HL-60/S4 treated with retinoic acid at 250 ng/mL for 4 days and 3 days (cell line): ENCODE measurements around the gene JHY.

Source experiments
- in situ Hi-C: fragments of 300-500 bp; cut with MboI; formaldehyde crosslinking; loops from 2 replicates; pipeline ENCODE4 v1.7.0; 2022; ENCODE audit warnings: low sequenced_read_pairs

The JHY gene

DNA sequence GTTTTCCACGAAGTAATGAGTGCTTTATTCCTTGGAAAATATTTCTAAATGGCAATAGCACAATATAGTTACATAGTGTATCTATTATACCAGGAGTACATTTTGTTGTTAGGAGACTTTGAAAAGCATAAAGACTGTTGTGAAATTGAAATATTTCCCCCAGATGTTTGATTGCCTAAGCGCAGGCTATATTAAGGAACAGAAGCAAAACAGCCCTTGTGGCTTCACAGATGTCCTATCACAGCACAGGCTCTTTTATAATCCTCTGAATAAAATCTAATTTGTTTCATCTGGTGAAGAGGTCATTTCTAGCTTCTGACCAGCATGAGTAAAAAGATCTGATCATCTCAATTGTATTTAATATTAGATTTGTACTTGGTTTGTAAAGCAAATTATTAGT, 50.9 kb downstream of the JHY start:
- in situ Hi-C loops: no loop called here

DNA sequence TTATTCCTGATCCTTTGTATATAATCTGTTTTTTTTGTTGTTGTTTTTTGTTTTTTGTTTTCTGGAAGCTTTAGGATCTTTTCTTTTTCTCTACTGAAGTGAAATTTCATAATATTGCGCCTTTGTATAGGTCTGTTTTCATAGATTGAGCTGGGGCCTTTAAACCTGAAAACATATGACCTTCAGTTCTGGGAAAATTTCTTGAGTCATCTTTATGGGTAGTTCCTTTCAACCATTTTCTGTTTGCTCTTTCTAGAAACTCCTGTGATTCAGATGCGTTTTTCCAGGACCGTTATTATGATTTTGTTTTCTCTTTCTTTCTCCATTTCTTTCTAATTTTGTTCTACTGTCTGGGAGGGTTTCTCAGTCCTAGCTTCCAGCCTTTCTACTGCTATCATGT, 55.4 kb downstream of the JHY start:
- in situ Hi-C loops: no loop called here

- in situ Hi-C loops: no loop called here
Measured at GRCh38 chr11:122938557-122938956, 56.0 kb downstream of the JHY start.

DNA sequence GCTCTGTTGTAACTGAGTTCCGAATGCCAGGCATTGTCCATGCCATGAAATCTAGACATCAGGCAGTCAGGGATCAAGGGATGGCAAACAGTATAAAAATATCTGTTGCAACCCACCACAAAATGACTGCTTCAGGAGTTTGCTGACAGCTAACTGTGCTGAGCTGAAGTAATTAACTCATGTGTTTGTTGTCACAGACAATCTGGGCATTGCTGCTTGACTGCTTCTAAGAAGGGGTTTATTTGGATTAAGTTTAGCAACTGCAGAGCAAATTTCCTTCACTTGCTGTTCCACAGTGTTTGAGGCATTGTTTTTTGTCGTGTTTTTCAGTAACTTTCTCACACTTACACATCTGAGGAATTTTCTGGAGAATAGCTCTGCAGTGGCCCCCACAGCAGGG, 68.7 kb downstream of the JHY start:
- in situ Hi-C loops: no loop called here

GRCh38 chr11:122954455-122954854, 71.9 kb downstream of the JHY start:
- in situ Hi-C loops: no loop called here

DNA sequence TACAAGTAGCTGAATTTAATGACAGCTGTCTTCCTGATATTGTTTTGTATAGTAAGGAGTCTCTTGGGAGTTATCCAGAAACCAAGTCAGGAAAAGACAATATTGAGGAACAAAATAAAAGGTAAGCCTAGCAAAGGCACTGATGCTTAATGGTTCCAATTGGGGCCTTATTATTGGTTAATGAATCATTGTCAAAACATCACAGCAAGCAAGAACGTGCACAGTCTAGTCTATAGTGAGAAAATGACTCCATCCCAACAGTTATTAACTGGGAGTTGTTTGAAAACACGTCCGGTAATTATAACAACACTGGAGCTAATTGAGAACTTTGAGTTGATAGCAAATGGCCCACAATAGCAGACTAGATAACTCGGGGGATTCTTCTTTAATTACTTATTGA, 81.4 kb downstream of the JHY start:
- in situ Hi-C loops: no loop called here

DNA sequence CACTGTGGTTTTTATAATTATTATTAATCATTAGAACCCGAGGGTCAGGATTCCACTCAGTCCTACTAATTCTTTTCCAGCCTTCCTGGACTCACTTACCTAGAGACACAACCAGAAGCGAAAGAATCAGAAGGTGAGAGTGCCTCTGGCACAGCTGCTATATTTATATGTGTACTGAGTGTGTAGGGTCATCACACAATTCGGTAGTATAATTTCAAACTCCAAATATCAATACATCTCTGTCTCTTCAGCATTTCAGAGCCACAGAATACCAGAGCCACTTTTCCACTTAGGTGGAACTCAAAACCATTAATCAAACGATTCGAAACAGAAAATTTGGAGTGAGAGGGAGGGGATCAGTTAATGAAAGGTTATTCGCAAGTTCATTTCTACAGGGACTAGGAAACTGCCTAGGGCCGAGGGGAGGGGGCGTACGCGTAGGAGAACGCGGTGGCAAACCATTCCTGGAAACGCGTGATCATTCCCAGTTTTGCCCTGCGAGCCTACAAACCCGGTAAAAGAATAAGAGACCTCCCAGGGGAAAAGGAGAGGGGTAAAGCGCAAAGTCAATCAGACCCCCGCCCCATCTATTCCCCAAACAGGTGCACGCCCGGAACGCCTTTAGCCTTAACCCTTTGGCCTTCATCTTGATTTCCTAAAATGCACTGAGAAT, 93.6 kb downstream of the JHY start:
- in situ Hi-C loops: no loop called here

- in situ Hi-C loops: no loop called here
Measured at GRCh38 chr11:122976734-122977469, 94.3 kb downstream of the JHY start.

DNA sequence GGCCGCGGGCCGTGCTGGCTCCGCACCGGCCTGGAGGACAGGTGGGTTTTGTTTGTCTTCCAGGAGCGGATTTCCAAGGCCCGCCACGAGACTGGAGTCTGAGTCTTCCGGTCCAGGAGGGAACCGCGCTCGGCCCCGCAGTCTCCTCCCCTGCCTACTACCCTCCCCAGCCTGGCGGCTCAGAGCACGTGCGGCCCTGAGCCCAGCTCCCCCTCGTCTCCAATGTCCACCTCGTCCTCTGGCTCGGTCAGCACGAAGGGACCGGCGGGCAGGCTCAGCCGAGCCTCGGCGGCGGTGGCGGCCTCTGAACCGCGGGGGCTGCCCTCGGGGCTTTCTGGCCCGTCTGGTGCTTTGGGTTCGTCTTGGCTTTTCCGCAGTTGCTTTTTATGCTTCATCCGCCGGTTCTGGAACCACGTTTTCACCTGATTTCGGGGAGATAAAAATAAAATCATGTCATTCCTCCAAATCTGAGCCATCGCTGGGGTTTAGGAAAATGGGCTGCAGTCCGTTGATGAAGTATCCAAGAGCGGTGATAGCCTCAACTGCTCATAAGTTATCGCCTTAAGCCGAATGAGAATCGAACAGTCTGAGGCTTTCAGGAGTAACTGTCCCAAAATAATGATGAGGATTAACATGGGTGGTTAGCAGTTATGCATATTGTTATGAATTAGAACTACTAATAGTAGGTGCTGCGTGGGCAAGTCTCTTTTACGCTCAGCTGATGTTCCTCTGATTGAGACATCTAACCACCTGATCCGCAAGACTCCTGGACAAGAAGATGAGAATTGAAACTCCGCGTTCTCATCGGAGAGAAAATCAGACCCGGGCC, 95.1 kb downstream of the JHY start:
- in situ Hi-C loops: no loop called here

- in situ Hi-C loops: no loop called here
Measured at GRCh38 chr11:122978299-122978620, 95.7 kb downstream of the JHY start.

DNA sequence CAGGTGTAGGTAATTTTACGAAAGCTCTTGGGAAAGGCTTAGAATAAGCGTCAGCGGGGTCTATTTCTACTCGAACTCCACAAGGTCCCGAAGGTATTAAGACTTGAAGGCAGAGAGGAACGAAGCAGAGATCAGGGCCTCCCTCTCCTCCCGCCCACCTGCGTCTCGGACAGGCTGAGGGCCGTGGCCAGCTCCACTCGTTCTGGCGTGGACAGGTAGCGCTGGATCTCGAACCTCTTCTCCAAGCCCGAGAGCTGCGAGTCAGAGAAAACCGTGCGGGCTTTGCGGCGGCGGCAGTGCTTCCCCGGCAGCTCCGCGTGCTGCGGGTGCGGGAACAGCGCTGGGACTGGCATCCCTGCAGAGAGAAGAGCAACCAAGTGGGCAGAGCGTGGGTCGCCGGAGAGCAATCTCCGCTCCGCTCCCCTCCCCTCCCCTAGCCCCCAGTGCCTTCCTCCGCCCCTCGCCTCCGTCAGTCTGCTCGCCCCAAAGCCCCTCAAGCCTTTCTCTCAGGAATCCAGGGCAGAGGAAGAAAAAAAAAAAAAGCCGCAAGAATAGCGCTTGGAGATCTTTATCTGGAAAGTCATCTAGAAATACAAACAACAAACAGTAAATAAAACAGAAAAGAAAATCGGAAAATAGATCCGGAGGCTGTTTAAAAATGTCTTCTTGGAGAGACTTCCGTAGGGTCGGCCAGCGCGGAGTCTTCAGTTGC, 96.7 kb downstream of the JHY start:
- in situ Hi-C loops: no loop called here

DNA sequence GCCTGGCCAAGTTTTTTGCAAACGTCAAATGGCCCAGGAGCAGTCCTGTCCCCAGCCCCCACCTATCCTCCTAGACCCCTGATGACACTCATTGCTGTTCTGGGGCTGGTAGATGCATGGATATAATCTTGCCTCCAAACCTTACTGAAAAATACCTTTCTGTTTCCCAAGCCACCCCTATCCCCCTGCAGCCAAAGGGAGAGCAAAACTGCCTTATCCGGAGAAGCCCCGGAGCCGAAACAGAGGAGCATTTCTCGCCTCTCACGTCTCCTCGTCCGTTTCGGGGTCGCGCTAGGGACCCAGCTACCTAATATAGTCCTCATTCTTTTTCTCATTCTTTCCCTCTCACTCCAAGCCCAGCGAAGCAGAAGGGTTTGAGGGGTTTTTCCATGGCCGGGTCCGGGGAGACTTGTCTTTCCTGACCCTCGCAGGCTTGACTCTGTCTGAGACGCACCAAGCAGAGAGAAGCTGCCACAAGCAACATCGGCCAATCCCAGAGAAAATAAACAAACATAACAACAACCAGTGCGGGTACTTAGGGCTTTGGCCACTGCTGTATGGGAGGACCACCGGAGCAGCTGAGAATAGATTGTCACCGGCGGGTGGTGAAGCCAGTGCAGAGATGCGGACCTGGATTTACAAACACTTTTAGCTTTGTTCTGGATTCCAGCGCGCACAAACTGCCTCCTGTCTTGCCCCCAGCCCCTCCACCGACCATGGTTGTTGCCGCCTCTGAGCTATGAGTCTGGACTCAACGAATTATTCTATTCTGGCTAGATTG, 97.4 kb downstream of the JHY start:
- in situ Hi-C loops: no loop called here

- in situ Hi-C loops: no loop called here
Measured at GRCh38 chr11:122981388-122982264, 99.1 kb downstream of the JHY start, which contains the start of gene BSX. Gene BSX, minus strand, starts transcription at chr11:122981834. Its CDS starts 163 bp downstream, at chr11:122981671.

- in situ Hi-C loops: no loop called here
Measured at GRCh38 chr11:122983438-122984185, 101.1 kb downstream of the JHY start.

GRCh38 chr11:122984186-122985011, 101.8 kb downstream of the JHY start:
- in situ Hi-C loops: no loop called here

DNA sequence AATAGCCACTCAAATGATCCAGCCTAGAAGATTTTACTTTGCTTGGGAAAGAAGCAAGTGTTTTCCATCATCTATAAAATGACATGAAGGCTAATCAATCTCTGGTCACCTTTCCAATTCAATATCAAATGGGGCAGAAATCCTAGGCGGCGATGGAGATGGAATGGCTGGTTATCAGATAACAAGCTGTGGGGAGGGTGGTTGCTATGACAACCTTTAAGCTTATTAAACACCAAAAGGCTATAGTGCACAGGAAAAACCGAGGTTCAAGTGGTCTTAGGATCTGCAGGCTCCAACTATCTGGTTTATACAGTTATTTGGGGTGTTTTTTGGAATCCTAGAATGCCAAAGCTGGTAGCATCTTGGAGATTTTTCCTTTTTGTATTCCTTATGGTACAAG, 113.0 kb downstream of the JHY start:
- in situ Hi-C loops: no loop called here

DNA sequence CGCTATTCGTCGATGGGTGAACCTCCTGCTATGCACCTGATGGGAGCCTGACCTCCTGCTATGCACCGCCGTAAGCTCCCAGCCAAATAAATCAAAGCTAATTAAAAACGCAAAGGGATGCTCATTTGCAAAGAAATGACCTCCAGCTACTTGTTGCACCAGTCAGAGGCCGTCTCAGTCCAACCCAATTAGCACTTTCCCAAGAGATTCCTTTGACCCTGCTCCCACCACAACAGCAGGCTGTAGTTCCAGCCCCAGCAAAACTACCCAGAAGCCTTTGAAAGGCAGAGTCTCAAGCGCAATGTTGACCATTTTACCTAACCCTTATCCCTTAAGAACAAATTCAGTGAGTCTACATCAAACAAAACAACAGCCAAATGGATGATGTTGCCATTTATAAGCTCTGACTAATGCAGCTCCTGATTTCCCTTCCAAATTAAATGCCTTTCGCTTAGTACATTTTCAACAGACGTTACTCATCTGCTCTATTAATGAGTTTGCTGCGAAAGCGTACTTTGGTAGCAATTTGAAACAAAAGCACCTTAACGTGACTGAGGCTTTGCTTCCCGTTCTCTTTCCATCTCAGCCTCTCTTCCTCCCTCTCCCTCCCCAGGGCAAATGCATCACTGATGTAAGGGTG, 116.3 kb downstream of the JHY start:
- in situ Hi-C loops: no loop called here
